GM18951 (cell line): ENCODE measurements around the gene NOTCH4.

ENCODE experiments used
- POLR2A ChIP-seq: IDR thresholded peaks from 4 replicates; pipeline ENCODE4 v1.6.1; 2011; ENCODE audit warnings: mild to moderate bottlenecking; ENCODE audit not compliant: insufficient read length, insufficient read depth; ENCODE audit errors: extremely low read depth
- in situ Hi-C: fragments of 300-500 bp; cut with MboI; formaldehyde crosslinking; loops from one replicate; pipeline ENCODE4 v1.12.0; 2022; ENCODE audit warnings: low sequenced_read_pairs, mixed read lengths, inconsistent platforms; ENCODE audit not compliant: unreplicated experiment

Gene NOTCH4

GRCh38 chr6:32210191-32210601 lies 13.7 kb downstream of the NOTCH4 start:
- TF ChIP-seq POLR2A = no peak
- in situ Hi-C loops = no loop called here

- TF ChIP-seq POLR2A = no peak
- in situ Hi-C loops = no loop called here
Observed at GRCh38 chr6:32208996-32209395, 14.9 kb downstream of the NOTCH4 start.

GRCh38 chr6:32204268-32204715 lies 19.6 kb downstream of the NOTCH4 start:
- in situ Hi-C loops = no loop called here
- no peak for TF ChIP-seq POLR2A

- no peak for TF ChIP-seq POLR2A
- in situ Hi-C loops = no loop called here
Observed at GRCh38 chr6:32203426-32204267, 20.2 kb downstream of the NOTCH4 start.

GRCh38 chr6:32202186-32202585 lies 21.7 kb downstream of the NOTCH4 start:
- in situ Hi-C loops = no loop called here
- no peak for TF ChIP-seq POLR2A

GRCh38 chr6:32200711-32201475 lies 23.0 kb downstream of the NOTCH4 start:
- no peak for TF ChIP-seq POLR2A

GRCh38 chr6:32198866-32199265 lies 25.0 kb downstream of the NOTCH4 start:
- TF ChIP-seq POLR2A = no peak
- in situ Hi-C loops = no loop called here

More at GRCh38 chr6:32200711-32201475, 23.0 kb downstream of the NOTCH4 start:
- in situ Hi-C loops = no loop called here

- TF ChIP-seq POLR2A = no peak
- in situ Hi-C loops = no loop called here
Observed at GRCh38 chr6:32198345-32198696, 25.5 kb downstream of the NOTCH4 start.

GRCh38 chr6:32196682-32197616 lies 26.9 kb downstream of the NOTCH4 start:
- TF ChIP-seq POLR2A = no peak
- in situ Hi-C loops = no loop called here

GRCh38 chr6:32195902-32196681 lies 27.8 kb downstream of the NOTCH4 start:
- TF ChIP-seq POLR2A = peak; percentile 88
- in situ Hi-C loops = no loop called here

GRCh38 chr6:32195652-32195901 lies 28.3 kb downstream of the NOTCH4 start:
- TF ChIP-seq POLR2A = no peak
- in situ Hi-C loops = no loop called here

GRCh38 chr6:32194825-32195651 lies 28.8 kb downstream of the NOTCH4 start:
- peak; percentile 48 for TF ChIP-seq POLR2A
- in situ Hi-C loops = no loop called here
